Tibial nerve (tissue), 3 donors: ENCODE data around the gene GNB5.

ENCODE experiments used
- POLR2A ChIP-seq, 2 donors: fragments of 450-650 bp; IDR thresholded peaks; one replicate each; pipeline ENCODE4 v1.6.1; 2017; ENCODE audit warnings: antibody characterized with exemption in 2 of 2, mild to moderate bottlenecking in 2 of 2, moderate library complexity in 2 of 2
- TF ChIP-seq, protein P1 (sequence below), 5 experiments: fragments of 200-600 bp in 3 of 5; fragments of 450-650 bp in 2 of 5; sonication (generic) in 3 of 5; IDR thresholded peaks; one replicate each; pipeline ENCODE4 v1.5.1; 2016 to 2019; ENCODE audit warnings: antibody characterized with exemption in 5 of 5, mild to moderate bottlenecking in 3 of 5, moderate library complexity in 2 of 5

DNA sequence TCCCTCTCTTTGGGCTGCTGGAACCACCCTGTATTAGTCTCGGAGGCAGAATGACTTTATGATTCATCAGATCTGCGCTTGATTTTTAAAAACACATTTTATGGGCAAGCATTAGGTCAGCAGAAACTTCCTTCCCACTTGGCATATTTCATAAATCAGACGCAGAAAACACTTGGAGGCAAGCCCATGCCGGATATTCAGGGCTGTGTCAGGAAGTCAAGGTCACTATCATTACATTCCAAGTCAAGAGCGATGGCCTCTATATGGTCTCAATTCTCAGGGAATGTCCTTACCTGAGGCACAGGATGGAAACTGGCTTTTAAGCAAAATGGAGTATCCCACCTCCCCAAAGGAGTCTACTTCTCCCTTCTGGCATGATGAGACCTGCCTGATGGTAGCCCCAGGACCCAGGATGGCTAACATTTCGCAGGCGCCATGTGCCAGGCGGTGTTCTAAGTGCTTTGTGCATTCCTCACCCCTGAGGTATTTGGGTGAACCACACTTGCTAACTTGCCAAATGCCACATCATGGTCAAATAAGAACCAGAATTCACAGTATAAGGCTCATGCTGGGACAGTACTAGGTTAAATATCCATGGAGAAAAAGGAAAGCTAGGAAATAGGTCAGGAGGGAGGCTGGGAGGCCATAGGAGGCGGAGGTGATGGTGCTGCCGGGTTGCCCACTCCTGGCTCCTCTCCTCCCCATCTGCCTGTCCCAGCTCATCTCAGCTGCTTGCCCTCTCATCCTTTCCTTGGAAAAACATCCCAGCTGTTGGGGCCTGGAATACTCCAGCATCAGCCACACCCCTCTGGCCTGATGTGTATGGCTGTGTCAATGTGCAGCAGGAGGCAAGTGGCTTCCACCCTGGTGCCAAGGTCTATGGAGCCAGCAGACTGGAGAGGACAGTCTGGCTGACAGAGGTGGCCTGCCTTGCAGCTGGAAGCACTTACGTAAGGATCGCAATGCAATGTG lies 97.4 kb downstream of the GNB5 start:
- no peak for TF ChIP-seq POLR2A (IDR thresholded peaks at IDR 0.05)
- TF ChIP-seq, protein P1, sequence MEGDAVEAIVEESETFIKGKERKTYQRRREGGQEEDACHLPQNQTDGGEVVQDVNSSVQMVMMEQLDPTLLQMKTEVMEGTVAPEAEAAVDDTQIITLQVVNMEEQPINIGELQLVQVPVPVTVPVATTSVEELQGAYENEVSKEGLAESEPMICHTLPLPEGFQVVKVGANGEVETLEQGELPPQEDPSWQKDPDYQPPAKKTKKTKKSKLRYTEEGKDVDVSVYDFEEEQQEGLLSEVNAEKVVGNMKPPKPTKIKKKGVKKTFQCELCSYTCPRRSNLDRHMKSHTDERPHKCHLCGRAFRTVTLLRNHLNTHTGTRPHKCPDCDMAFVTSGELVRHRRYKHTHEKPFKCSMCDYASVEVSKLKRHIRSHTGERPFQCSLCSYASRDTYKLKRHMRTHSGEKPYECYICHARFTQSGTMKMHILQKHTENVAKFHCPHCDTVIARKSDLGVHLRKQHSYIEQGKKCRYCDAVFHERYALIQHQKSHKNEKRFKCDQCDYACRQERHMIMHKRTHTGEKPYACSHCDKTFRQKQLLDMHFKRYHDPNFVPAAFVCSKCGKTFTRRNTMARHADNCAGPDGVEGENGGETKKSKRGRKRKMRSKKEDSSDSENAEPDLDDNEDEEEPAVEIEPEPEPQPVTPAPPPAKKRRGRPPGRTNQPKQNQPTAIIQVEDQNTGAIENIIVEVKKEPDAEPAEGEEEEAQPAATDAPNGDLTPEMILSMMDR (IDR thresholded peaks at IDR 0.05): no peak
